ENCODE data around the gene MYBPHL.

Gene MYBPHL

DNA sequence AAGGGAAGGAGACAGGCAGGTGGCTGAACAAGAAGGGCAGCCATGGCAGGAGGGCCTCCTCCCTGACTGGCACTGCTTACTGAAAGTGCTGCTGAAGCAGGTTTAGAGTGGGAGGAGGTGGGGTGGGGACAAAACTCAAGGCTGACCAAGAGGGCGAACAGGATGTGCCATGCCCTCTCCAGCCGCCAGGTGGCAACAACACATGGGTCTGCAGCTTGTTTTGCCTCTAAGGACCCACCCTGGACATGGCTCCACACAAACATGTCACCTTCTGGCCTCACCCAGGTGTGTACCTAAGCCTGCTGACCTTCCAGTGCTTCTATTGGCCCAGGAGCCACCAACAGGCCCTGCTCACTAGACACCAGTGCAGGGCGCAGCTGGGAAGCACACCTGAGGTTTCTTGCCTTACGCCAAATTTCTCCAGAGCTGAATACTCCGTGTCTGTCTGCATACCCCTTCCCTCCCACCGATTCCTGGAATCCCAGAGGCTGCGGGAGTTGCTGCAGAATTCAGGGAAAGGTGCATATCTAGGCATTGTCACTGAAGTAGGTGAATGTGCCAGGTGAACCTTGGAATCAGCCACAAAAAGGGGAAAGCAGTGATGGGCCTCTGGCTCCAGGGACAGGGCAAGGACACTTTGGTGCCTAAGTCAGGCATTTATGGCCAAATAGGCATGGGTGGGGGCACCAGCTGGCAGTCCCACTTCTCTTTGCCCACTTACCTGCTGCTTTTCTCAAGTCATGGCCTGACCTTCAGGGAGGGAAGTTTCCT lies 29.2 kb downstream of the MYBPHL start:
- peak; percentile 71 for DNase-seq

- DNase-seq, result no peak
Measured at GRCh38 chr1:109275706-109276345, 31.0 kb downstream of the MYBPHL start.

DNA sequence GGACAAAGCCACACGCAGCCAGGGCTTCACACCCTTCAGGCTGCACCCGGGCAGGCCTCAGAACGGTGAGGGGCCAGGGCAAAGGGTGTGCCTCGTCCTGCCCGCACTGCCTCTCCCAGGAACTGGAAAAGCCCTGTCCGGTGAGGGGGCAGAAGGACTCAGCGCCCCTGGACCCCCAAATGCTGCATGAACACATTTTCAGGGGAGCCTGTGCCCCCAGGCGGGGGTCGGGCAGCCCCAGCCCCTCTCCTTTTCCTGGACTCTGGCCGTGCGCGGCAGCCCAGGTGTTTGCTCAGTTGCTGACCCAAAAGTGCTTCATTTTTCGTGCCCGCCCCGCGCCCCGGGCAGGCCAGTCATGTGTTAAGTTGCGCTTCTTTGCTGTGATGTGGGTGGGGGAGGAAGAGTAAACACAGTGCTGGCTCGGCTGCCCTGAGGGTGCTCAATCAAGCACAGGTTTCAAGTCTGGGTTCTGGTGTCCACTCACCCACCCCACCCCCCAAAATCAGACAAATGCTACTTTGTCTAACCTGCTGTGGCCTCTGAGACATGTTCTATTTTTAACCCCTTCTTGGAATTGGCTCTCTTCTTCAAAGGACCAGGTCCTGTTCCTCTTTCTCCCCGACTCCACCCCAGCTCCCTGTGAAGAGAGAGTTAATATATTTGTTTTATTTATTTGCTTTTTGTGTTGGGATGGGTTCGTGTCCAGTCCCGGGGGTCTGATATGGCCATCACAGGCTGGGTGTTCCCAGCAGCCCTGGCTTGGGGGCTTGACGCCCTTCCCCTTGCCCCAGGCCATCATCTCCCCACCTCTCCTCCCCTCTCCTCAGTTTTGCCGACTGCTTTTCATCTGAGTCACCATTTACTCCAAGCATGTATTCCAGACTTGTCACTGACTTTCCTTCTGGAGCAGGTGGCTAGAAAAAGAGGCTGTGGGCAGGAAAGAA lies 32.0 kb downstream of the MYBPHL start:
- no peak for DNase-seq

DNA sequence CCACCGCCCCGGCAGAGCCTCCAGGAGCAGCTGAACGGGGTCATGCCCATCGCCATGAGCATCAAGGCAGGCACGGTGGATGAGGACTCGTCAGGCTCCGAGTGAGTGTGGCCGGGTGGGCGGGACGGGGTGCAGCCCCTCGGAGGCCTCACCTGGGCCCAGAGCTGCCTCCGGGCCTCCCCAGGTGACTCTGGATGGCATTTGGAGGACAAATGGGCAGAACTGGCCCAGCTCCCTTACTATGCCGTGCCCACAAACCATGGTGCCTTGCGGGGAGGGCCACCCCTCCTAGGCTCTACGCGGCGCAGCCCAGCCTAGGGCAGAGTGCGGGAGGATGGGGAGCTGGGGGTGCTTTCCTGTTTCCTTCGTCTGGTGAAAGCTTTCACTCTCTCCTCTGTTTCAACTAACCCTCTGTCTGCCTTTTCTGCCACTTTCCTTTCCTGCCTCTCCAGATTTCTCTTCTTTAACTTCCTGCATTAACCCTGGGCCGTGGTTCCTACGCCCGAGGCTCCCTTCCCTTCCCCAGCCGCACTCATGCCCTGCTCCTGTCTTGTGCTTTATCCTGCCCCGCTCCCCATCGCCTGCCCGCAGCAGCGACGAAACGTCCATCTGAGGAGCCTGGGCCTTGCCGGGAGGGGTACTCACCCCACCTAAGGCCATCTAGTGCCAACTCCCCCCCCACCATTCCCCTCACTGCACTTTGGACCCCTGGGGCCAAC lies 33.1 kb downstream of the MYBPHL start:
- no peak for DNase-seq

GRCh38 chr1:109272831-109273547 lies 33.8 kb downstream of the MYBPHL start:
- DNase-seq, result no peak

DNA sequence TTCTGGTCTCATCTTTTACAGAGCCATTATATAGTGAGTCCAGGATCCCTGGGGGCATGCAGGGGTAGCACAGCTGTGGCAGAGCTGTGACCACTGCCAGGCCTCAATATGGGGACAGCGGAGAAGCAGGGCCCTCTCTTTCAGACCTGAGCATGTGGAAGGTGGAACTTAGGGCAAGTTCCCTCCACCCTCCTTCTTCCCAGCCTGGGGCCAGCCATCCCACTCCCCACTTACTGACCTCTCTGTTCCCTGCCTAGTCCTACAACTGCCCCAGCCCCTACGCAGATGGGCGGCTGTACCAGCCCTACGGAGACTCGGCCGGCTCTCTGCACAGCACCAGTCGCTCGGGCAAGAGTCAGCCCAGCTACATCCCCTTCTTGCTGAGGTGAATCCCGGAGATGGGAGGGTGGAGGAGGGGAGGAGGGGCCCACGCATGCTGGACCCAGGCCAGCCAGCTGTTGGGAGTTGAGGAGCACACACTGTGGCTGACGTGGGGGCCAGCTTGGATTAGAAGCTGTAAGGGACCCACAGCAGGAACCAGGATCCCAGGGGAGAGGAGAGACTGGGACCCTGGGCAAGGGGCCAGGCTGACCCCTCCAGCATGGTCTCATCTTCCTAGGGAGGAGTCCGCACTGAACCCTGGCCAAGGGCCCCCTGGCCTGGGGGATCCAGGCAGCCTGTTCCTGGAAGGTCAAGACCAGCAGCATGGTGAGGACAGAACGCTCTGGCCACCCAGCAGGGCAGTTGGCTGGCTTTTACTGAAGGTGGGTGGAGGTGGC lies 34.6 kb downstream of the MYBPHL start:
- no peak for DNase-seq

GRCh38 chr1:109271458-109271857 lies 35.4 kb downstream of the MYBPHL start:
- DNase-seq, result no peak

DNA sequence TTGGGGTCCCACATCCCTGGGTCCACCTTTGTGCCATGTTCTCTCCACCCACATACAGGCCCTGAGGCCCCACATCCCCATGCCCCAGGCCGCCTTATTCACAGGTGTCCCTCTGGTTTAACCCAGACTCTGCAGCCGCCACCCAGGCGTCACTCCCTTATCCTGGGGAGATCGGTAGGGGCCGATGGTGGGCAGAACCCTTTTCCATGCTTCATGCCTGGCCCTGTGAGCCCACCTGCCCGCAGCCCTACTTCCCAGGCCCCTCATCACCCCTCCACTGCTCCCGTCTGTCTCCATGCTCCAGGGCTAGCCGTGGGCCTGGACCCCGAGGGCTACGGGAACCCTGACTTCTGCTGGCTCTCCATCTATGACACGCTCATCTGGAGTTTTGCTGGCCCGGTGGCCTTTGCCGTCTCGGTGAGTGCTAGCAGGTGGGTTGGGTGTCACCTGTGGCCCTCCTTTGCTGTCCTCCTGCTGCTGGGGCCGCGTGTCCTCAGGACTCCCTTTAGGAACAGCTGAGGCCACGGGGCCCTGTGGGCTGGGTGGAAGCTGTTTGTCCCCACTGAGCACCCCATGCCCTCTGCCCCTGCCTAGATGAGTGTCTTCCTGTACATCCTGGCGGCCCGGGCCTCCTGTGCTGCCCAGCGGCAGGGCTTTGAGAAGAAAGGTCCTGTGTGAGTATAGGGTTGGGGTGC lies 36.0 kb downstream of the MYBPHL start:
- no peak for DNase-seq

DNA sequence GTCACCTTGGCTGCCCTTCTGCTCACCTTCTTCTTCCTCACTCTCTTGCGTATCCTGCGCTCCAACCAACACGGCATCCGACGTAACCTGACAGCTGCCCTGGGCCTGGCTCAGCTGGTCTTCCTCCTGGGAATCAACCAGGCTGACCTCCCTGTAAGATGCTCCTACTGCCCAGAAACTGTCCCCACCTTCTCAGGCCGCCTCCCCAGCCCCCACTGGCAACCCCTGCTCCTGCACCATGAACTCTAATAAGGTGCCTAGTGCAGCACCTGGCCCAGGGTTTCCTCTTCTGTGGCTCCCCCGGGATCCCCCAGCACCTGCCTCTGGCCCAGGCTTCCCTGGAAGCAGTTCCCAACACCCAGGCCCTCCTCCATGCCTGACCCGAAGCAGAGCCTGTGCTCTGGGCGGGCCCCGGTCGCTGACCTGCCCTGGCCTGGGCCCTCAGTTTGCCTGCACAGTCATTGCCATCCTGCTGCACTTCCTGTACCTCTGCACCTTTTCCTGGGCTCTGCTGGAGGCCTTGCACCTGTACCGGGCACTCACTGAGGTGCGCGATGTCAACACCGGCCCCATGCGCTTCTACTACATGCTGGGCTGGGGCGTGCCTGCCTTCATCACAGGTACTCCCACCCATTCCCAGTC lies 36.7 kb downstream of the MYBPHL start:
- no peak for DNase-seq

DNA sequence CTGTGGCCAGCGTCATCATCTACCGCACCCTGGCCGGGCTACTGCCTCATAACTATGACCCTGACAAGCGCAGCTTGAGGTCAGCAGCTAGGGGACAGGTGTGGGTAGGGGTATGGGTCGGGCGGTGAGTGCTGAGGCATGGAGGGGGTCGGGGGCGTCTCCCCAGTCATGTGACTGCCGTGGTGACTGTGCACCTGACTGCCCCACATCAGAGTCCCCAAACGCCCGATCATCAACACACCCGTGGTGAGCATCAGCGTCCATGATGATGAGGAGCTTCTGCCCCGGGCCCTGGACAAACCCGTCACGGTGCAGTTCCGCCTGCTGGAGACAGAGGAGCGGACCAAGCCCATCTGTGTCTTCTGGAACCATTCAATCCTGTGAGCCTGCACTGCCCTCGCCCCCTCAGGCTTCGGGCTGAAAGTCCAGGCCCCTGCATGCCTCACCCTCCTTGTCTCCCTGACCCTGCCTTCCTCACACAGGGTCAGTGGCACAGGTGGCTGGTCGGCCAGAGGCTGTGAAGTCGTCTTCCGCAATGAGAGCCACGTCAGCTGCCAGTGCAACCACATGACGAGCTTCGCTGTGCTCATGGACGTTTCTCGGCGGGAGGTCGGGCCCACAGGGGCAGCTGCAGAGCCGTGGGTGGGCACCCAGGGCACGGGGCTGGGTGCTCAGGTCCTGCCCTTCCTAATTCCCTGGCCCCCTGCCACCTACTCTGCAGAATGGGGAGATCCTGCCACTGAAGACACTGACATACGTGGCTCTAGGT lies 37.4 kb downstream of the MYBPHL start:
- DNase-seq, result no peak

GRCh38 chr1:109268431-109269211 lies 38.2 kb downstream of the MYBPHL start:
- DNase-seq, result no peak

GRCh38 chr1:109267743-109268300 lies 39.0 kb downstream of the MYBPHL start:
- no peak for DNase-seq

- DNase-seq, result no peak
Measured at GRCh38 chr1:109266965-109267364, 39.8 kb downstream of the MYBPHL start.

GRCh38 chr1:109265741-109266330 lies 41.0 kb downstream of the MYBPHL start:
- DNase-seq, result no peak

DNA sequence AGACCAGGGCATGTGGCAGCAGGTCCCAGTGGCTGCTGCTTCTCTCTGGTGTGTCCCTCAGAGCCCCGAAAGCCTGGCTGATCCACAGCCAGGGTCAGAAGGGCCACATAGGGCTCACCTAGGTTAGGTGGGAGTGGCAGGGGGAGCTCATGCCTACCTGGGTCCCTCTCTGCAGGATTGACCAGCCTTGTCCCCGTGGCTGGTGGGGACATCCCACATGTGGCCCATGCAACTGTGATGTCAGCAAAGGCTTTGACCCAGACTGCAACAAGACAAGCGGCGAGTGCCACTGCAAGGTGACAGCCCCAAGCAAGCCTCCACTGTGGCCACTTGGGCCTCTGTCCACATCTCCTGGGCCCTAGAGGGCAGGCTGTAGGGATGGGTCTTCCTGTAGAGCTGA lies 41.8 kb downstream of the MYBPHL start:
- no peak for DNase-seq

GRCh38 chr1:109264379-109264755 lies 42.4 kb downstream of the MYBPHL start:
- DNase-seq, result no peak

DNA sequence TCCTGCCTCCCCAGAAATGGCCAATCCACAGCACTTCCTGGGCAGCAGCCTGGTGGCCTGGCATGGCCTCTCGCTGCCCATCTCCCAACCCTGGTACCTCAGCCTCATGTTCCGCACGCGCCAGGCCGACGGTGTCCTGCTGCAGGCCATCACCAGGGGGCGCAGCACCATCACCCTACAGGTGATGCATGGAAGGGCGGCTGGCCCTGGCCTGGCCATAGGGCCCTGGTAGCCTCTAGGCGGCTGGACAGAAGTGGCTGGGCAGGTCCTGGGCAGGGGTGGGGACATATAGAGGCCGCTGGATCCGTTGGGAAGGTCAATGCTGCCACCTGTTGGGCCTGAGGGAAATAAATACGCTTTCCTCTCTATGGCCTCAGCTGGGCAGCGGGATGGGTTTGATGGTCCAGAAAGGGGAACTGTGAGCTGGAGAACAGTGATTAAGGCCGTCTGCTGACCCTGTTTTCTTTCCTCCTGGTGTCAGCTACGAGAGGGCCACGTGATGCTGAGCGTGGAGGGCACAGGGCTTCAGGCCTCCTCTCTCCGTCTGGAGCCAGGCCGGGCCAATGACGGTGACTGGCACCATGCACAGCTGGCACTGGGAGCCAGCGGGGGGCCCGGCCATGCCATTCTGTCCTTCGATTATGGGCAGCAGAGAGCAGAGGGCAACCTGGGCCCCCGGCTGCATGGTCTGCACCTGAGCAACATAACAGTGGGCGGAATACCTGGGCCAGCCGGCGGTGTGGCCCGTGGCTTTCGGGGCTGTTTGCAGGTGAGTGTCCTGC lies 43.0 kb downstream of the MYBPHL start:
- peak; percentile 81 for DNase-seq

Data from activated naive CD4-positive, alpha-beta T cell treated with Interleukin-2 at 50 U/mL for 16 hours (primary cell).